Hematopoietic multipotent progenitor cell treated with erythropoietin and hydrocortisone succinate and interleukin-3 and kit ligand, for 6 days (in vitro differentiated cells): ENCODE measurements around the gene MEG3.

ENCODE experiments used
- DNase-seq: peaks from one replicate; pipeline ENCODE4 v3.0.0-alpha.2; 2015

The MEG3 gene

DNA sequence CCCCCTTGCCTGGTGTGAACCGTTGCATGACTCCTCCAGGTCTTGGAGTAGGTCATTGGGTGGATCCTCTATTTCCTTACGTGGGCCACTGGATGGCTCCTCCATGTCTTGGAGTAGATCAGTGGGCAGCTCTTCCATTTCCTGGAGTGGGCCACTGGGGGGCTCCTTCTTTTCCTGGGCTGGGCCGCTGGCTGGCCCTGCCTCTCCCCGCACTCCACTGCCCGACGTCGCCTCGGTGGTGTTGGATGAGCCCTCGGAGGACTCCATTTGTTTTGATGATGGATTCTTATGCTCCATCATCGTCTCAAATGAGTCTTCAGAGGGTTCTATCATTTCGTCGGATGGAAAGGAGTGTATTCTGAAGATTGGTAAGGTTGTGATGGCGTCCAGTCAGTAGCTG is 58.5 kb downstream of the MEG3 start:
- no peak for DNase-seq

GRCh38 chr14:100885196-100885595 is 59.3 kb downstream of the MEG3 start:
- no peak for DNase-seq

DNA sequence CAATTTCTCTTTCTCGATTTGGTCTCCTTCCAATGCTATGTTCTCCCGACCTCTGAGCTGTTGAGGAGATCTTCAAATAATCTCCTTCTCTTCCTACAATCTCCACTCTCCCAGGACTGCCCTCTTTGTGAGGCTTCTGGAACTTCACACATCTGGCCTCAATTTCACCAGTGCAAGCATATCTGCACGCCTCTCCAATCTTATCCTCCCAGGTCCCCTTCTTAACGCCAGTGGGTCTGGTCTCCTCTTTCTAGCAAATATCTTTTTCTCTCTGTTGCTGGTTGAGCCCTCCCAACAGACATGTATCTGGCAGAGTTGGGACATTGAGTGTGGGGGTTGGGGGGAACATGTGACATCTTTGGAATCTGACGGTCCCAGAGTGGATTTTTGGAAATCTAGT is 59.7 kb downstream of the MEG3 start:
- DNase-seq, result no peak

GRCh38 chr14:100887728-100888335 is 61.9 kb downstream of the MEG3 start:
- DNase-seq, result no peak

DNA sequence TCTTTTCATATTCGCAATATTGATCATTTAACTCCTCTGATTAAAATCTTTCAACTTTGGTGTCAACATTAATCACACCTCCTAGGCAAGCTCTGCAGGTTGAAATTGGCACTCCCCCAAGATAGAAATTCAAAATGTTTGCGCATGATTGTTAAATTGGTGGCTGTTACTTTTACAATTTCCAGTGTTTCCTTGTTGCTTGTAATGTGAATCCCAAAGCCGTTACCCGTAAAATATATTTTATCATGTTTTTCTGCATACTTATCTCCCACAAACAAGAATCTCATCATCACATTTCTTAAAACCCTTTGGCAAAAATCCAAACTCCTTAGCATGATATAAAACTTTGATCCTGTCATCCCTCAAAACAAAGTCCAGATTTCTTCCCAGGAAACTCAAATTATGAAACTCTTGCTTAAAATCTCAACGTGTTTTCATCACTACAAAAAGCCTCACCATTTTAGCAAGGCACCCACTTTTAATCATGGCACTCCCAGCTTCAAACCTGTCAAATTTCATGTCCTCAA is 62.9 kb downstream of the MEG3 start:
- no peak for DNase-seq

GRCh38 chr14:100889641-100890040 is 63.7 kb downstream of the MEG3 start:
- no peak for DNase-seq

GRCh38 chr14:100890061-100890850 is 64.3 kb downstream of the MEG3 start:
- DNase-seq, result no peak

GRCh38 chr14:100891051-100891450 is 65.1 kb downstream of the MEG3 start:
- DNase-seq, result no peak

- DNase-seq, result no peak
These were observed 65.9 kb downstream of the MEG3 start for GRCh38 chr14:100891501-100892445.

DNA sequence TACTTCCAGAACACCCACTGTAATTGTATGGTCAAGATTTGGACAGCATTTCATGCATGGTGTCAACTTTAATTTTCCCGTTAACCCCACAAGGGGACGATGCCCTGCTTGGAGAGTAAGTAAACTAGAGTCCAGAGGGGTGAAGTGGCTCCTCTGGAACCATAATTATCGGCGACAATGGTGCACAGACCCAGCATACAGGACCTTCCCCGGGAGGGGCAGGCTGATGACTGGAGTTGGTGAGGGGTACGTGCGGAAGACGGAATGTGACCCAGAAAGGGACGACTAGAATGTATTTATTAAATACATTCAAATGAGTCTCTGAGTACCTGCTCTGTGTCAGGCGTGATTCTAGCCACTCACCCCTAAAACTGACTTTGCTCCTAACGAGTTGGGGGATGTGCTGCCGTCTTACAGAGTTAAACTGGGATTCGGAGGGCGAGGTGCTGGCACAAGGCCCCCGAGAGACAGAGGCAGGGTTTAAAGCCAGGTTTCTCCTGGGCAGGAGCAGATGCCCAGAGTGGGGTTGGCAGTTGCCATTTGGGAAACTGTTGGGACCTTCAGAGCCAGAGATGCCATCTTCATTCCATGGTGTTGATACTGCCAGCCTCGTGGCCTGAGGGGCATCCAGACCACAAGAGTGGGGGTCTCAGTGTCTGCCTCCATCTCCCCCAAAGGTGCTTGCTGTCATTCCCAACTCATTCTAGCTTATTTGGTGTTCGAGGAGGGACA is 66.7 kb downstream of the MEG3 start:
- no peak for DNase-seq

GRCh38 chr14:100893228-100893601 is 67.3 kb downstream of the MEG3 start:
- no peak for DNase-seq

- no peak for DNase-seq
These were observed 67.8 kb downstream of the MEG3 start for GRCh38 chr14:100893760-100894159.

DNA sequence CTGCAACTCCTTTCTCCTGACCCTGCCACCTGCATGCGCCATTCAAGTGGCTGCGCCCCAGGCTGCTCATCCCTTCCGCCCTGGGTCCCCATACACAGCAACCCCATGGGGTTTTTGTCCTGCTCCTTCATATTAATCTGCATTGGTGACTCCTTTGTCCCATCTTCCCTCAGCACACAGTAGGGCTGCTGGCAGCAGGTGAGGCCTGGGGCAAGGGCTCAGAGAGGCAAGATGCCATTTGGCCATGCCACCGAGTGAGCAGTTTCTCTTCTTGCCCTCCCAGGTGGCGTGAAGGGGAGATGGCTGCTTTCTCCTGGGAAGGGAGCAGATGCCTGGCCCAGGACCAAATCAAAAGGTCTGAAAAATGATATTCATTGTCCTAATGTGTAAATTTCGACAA is 68.5 kb downstream of the MEG3 start:
- no peak for DNase-seq

- no peak for DNase-seq
These were observed 69.5 kb downstream of the MEG3 start for GRCh38 chr14:100895411-100895810.

DNA sequence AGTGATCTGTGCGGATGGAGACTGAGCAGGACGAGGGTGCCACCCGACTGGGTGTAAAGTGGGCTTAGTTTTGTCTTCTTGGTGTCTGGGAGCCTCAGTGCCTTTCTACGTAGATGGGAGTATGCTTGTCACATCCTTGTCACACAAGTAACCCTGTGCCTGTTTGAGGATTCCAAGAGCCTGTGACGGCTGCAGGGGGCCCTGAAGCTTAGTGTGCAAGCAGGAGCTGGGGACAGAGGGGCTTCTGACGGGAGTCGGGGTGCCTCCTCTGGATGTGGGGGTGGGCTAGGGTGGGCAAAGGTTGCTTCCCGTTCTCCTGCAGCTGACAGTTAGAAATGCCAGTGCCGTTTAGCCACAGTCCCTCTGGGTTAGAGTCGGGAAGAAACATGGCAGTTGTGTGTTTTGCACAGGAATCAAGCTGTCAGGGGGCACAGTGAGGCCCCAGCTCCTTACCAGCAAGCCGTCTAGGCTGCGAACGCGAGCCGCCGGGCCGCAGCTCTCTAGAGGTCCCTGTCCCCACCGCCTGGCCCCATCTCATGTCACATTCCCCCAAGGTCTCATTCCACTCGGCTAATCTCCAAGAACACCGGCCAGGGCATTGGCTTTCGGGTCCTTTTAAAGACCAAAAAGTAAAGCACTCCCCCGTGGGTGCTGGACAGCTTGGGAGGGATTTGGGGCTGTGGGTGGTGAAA is 70.6 kb downstream of the MEG3 start:
- no peak for DNase-seq

- DNase-seq, result no peak
These were observed 72.5 kb downstream of the MEG3 start for GRCh38 chr14:100898465-100898864.

DNA sequence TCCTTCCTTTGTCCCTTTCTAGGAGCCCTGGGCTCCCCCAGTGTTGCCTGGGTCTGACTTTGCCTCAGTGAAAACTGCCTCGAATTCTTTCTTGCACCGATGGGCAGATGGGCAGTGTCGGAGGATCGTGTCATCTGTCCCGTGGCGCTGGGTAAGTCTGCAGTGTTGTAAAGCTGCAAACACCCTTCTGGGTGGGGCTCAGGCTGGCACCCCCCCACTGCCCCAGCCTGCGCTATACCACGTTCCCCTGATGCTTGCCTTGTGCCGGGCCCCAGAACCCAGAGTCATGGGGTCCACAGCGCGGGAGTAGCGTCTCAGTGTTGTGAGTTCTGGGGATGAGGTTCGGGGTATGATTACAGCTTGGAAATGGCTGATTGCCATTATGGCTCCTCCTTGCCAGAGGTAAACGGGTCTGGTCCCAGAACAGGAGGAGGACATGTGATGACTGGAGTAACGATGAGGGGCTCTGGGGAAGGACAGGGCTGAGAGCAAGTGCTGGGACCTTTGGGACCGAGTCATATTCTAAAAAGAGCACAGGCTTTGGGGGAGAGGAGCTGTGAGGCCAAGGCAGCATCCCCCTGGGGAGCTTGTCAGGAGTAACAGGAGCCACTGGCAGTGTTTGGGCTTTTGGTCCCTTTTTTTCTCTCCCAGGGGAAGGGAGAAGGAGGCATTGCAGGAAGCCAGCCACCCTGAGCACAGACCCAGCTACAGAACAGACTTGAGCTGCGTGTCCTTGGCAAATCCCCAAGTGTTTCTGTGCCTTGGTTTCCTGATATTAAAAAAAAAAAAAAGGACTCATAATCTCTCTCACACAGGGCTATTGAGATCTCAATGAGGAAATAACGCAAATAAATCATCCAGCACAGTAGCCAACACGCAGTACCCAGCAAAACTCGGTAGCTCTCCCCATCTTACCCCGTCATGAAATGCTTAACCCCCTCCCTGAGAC is 73.3 kb downstream of the MEG3 start:
- peak; percentile 38 for DNase-seq

DNA sequence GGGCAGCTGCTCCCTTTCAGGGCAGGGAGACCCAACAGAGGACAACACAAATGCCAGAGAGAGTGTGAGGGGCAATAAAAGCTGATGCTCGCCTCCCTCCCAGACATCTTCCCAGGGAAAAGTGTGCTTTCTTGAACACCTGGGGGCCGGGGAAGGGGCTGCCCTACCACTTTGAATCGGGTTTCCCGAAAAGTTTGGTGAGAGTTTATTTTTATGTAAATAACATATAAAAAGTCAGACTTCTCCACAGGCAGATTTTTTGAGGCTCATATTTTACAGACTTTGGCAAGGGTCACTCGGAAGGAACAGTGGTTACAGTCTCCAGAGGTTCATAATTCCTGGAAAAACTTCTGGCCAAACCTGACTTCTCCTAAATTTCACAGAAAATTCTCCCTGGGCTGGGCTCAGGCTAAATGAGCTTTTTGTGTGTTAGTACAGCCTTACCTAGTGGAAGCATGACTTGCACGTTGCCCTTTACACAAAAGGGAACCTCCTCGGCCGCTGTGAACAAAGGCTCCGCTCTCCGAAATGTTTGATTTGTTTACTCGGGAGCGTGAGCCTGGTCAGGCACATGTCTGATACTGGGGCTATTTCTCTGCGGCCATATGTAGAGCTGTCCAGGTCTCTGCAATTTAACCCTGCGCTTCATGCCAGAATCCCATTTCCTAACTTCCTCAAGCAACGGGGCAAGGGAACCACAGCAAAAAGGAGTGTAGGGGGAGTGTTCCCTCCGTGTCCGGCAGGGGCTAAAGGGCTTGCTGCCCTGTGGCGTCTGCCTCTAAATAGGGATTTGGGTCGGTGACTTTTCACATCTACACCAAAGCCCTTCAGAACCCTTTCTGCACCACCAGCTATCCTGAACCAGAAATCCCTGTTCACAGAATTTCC is 74.2 kb downstream of the MEG3 start:
- DNase-seq, result peak; percentile 45

- DNase-seq, result peak; percentile 47
These were observed 75.0 kb downstream of the MEG3 start for GRCh38 chr14:100900837-100901390.
